ENCODE data around the gene CST11. TPM values are rescaled to one million over a fixed set of nuclear protein-coding genes. Genes with fewer than 3 reads are reported as not detected.
"Not testable (repeated sequence)": the region's sequence is repeated elsewhere in the genome, so short reads cannot be mapped to it uniquely, and the experiment has no call there.

CST11 gene
- total and polyA plus RNA-seq, 7 experiments from 2014 or later: not detected

- H3K4me3 ChIP-seq (ENCODE audit: low read length): no peak overlapping the region
- ChIA-PET CTCF (no interaction called here), POLR2A (no interaction called here)
- no peak overlapping the region for H3K27ac ChIP-seq (ENCODE audit: low read depth, low read length)
- Mint-ChIP-seq H3K27ac (no peak overlapping the region), H3K27me3 (peaks cover 0 to 24% (median 14%) of the 10 kb centered on the region in 5 donors), H3K9me3 (no peaks in the 10 kb centered on the region), H3K36me3 (no peaks in the 10 kb centered on the region), H3K4me3 (no peak overlapping the region), H3K4me1 (no peaks in the 10 kb centered on the region)
- no peaks in the 10 kb centered on the region for H3K36me3 ChIP-seq (ENCODE audit: control insufficient read depth in 2 of 3, insufficient read depth in 3 of 3, low read length in 3 of 3)
- no peaks in the 10 kb centered on the region for H3K9me3 ChIP-seq (ENCODE audit: control insufficient read depth in 2 of 3, low read length in 3 of 3)
- DNase-seq (no peak), ATAC-seq (no peak)
- no peaks in the 10 kb centered on the region for H3K27me3 ChIP-seq (ENCODE audit: control insufficient read depth in 2 of 2, insufficient read depth in 2 of 2, low read length in 2 of 2)
- H3K4me1 ChIP-seq (ENCODE audit: control insufficient read depth in 2 of 2, insufficient read depth in 2 of 2, low read length in 2 of 2): no peaks in the 10 kb centered on the region
- intact Hi-C loops (cut with micrococcal nuclease): no loop called here
Measured at GRCh38 chr20:23475395-23475794, 22.7 kb upstream of the CST11 start.

- POLR2A ChIA-PET; H3K27ac Mint-ChIP-seq; H3K9me3 Mint-ChIP-seq; H3K36me3 ChIP-seq (ENCODE audit: control insufficient read depth in 2 of 3, insufficient read depth in 3 of 3, low read length in 3 of 3); H3K9me3 ChIP-seq (ENCODE audit: control insufficient read depth in 2 of 3, low read length in 3 of 3); DNase-seq; H3K36me3 Mint-ChIP-seq; H3K4me1 Mint-ChIP-seq; H3K4me3 Mint-ChIP-seq; H3K27me3 ChIP-seq (ENCODE audit: control insufficient read depth in 2 of 2, insufficient read depth in 2 of 2, low read length in 2 of 2); CTCF ChIA-PET; intact Hi-C loops (cut with micrococcal nuclease); H3K4me3 ChIP-seq (ENCODE audit: low read length); H3K27ac ChIP-seq (ENCODE audit: low read depth, low read length); ATAC-seq; H3K4me1 ChIP-seq (ENCODE audit: control insufficient read depth in 2 of 2, insufficient read depth in 2 of 2, low read length in 2 of 2): not testable (repeated sequence)
- H3K27me3 Mint-ChIP-seq: peaks cover 4 to 32% (median 15%) of the 10 kb centered on the region in 5 donors
Measured at GRCh38 chr20:23473293-23473692, 20.6 kb upstream of the CST11 start.

- CTCF ChIA-PET; H3K9me3 ChIP-seq (ENCODE audit: control insufficient read depth in 2 of 3, low read length in 3 of 3); POLR2A ChIA-PET; H3K36me3 ChIP-seq (ENCODE audit: control insufficient read depth in 2 of 3, insufficient read depth in 3 of 3, low read length in 3 of 3); ATAC-seq; H3K4me1 ChIP-seq (ENCODE audit: control insufficient read depth in 2 of 2, insufficient read depth in 2 of 2, low read length in 2 of 2); H3K4me3 ChIP-seq (ENCODE audit: low read length); H3K36me3 Mint-ChIP-seq; H3K4me3 Mint-ChIP-seq; H3K4me1 Mint-ChIP-seq; H3K27ac Mint-ChIP-seq; H3K27me3 ChIP-seq (ENCODE audit: control insufficient read depth in 2 of 2, insufficient read depth in 2 of 2, low read length in 2 of 2); DNase-seq; H3K27ac ChIP-seq (ENCODE audit: low read depth, low read length); intact Hi-C loops (cut with micrococcal nuclease): not testable (repeated sequence)
- H3K9me3 Mint-ChIP-seq: peaks cover 0 to 13% (median 2%) of the 10 kb centered on the region in 11 donors
- peaks cover 4 to 33% (median 15%) of the 10 kb centered on the region in 5 donors for H3K27me3 Mint-ChIP-seq
Measured at GRCh38 chr20:23472306-23472705, 19.6 kb upstream of the CST11 start.

- H3K27ac ChIP-seq (ENCODE audit: low read depth, low read length); DNase-seq; H3K4me3 Mint-ChIP-seq; H3K4me3 ChIP-seq (ENCODE audit: low read length); H3K27me3 ChIP-seq (ENCODE audit: control insufficient read depth in 2 of 2, insufficient read depth in 2 of 2, low read length in 2 of 2); CTCF ChIA-PET; H3K4me1 Mint-ChIP-seq; H3K4me1 ChIP-seq (ENCODE audit: control insufficient read depth in 2 of 2, insufficient read depth in 2 of 2, low read length in 2 of 2); intact Hi-C loops (cut with micrococcal nuclease); ATAC-seq; POLR2A ChIA-PET; H3K27ac Mint-ChIP-seq; H3K36me3 ChIP-seq (ENCODE audit: control insufficient read depth in 2 of 3, insufficient read depth in 3 of 3, low read length in 3 of 3): not testable (repeated sequence)
- Mint-ChIP-seq H3K27me3 (peaks cover 8 to 35% (median 30%) of the 10 kb centered on the region in 5 donors), H3K36me3 (peaks cover 0 to 22% (median 4%) of the 10 kb centered on the region in 5 donors), H3K9me3 (peaks cover 6 to 47% (median 15%) of the 10 kb centered on the region in 11 donors)
- peaks cover 0 to 18% (median 0%) of the 10 kb centered on the region in 3 experiments for H3K9me3 ChIP-seq (ENCODE audit: control insufficient read depth in 2 of 3, low read length in 3 of 3)
Measured at GRCh38 chr20:23466961-23467360, 14.3 kb upstream of the CST11 start.

- no peaks in the 10 kb centered on the region for H3K27me3 ChIP-seq (ENCODE audit: control insufficient read depth in 2 of 2, insufficient read depth in 2 of 2, low read length in 2 of 2)
- DNase-seq: no peak
- Mint-ChIP-seq H3K27me3 (peaks cover 9 to 19% (median 14%) of the 10 kb centered on the region in 5 donors), H3K9me3 (peaks cover under 1 to 23% (median 9%) of the 10 kb centered on the region in 11 donors), H3K4me3 (no peak overlapping the region), H3K27ac (no peak overlapping the region), H3K36me3 (peaks cover 0 to 9% (median 0%) of the 10 kb centered on the region in 5 donors), H3K4me1 (peaks cover 6 to 12% (median 10%) of the 10 kb centered on the region in 7 donors)
- H3K4me1 ChIP-seq (ENCODE audit: control insufficient read depth in 2 of 2, insufficient read depth in 2 of 2, low read length in 2 of 2): peaks cover 0 to 17% of the 10 kb centered on the region in 2 donors
- no peak for ATAC-seq
- ChIA-PET CTCF (no interaction called here), POLR2A (no interaction called here)
- H3K9me3 ChIP-seq (ENCODE audit: control insufficient read depth in 2 of 3, low read length in 3 of 3): peaks cover 0 to 7% (median 0%) of the 10 kb centered on the region in 3 experiments
- no peaks in the 10 kb centered on the region for H3K36me3 ChIP-seq (ENCODE audit: control insufficient read depth in 2 of 3, insufficient read depth in 3 of 3, low read length in 3 of 3)
- H3K27ac ChIP-seq (ENCODE audit: low read depth, low read length): no peak overlapping the region
- intact Hi-C loops (cut with micrococcal nuclease): no loop called here
- H3K4me3 ChIP-seq (ENCODE audit: low read length): no peak overlapping the region
Measured at GRCh38 chr20:23461180-23461579, 8.5 kb upstream of the CST11 start.

- Histone ChIP-seq H3K27ac (ENCODE audit: low read depth, low read length) (no peak overlapping the region), H3K27me3 (ENCODE audit: control insufficient read depth in 2 of 2, insufficient read depth in 2 of 2, low read length in 2 of 2) (no peaks in the 10 kb centered on the region), H3K4me3 (ENCODE audit: low read length) (no peak overlapping the region), H3K4me1 (ENCODE audit: control insufficient read depth in 2 of 2, insufficient read depth in 2 of 2, low read length in 2 of 2) (peaks cover 0 to 22% of the 10 kb centered on the region in 2 donors), H3K36me3 (ENCODE audit: control insufficient read depth in 2 of 3, insufficient read depth in 3 of 3, low read length in 3 of 3) (no peaks in the 10 kb centered on the region), H3K9me3 (ENCODE audit: control insufficient read depth in 2 of 3, low read length in 3 of 3) (no peaks in the 10 kb centered on the region)
- intact Hi-C loops (cut with micrococcal nuclease): no loop called here
- peaks cover 9 to 17% (median 13%) of the 10 kb centered on the region in 7 donors for H3K4me1 Mint-ChIP-seq
- peaks cover 4 to 19% (median 12%) of the 10 kb centered on the region in 5 donors for H3K27me3 Mint-ChIP-seq
- H3K9me3 Mint-ChIP-seq: peaks cover 0 to 9% (median 3%) of the 10 kb centered on the region in 11 donors
- no peaks in the 10 kb centered on the region for H3K36me3 Mint-ChIP-seq
- ChIA-PET POLR2A (no interaction called here), CTCF (no interaction called here)
- H3K27ac Mint-ChIP-seq: no peak overlapping the region
- no peak overlapping the region for H3K4me3 Mint-ChIP-seq
- DNase-seq (no peak), ATAC-seq (no peak)
Measured at GRCh38 chr20:23459461-23460150, 6.9 kb upstream of the CST11 start.

GRCh38 chr20:23456873-23457272 is 4.2 kb upstream of the CST11 start:
- Histone ChIP-seq H3K9me3 (ENCODE audit: control insufficient read depth in 2 of 3, low read length in 3 of 3) (no peaks in the 10 kb centered on the region), H3K4me1 (ENCODE audit: control insufficient read depth in 2 of 2, insufficient read depth in 2 of 2, low read length in 2 of 2) (peaks cover 0 to 22% of the 10 kb centered on the region in 2 donors), H3K4me3 (ENCODE audit: low read length) (no peak overlapping the region), H3K27me3 (ENCODE audit: control insufficient read depth in 2 of 2, insufficient read depth in 2 of 2, low read length in 2 of 2) (no peaks in the 10 kb centered on the region), H3K27ac (ENCODE audit: low read depth, low read length) (no peak overlapping the region), H3K36me3 (ENCODE audit: control insufficient read depth in 2 of 3, insufficient read depth in 3 of 3, low read length in 3 of 3) (no peaks in the 10 kb centered on the region)
- peak overlapping the region in 1 of 10 donors; percentile 45 for H3K4me3 Mint-ChIP-seq
- no peak for DNase-seq
- ChIA-PET CTCF (no interaction called here), POLR2A (no interaction called here)
- H3K27me3 Mint-ChIP-seq: peaks cover 0 to 5% (median 1%) of the 10 kb centered on the region in 5 donors
- peaks cover 9 to 17% (median 13%) of the 10 kb centered on the region in 7 donors for H3K4me1 Mint-ChIP-seq
- peaks cover 0 to 1% (median 0%) of the 10 kb centered on the region in 11 donors for H3K9me3 Mint-ChIP-seq
- intact Hi-C loops (cut with micrococcal nuclease): no loop called here
- H3K27ac Mint-ChIP-seq: peak overlapping the region in 2 of 9 donors; percentile 36 to 48
- H3K36me3 Mint-ChIP-seq: no peaks in the 10 kb centered on the region
- ATAC-seq: peak; percentile 38
